IPS-NIHi7 (cell line): ENCODE measurements around the gene RANBP9.
A peak's percentile ranks its signal among the peaks of the same experiment; 100 is the strongest.

ENCODE experiments used
- DNase-seq: peaks from one replicate; pipeline ENCODE4 v3.0.0; 2012; ENCODE audit warnings: mixed read lengths; ENCODE audit errors: extremely low spot score

The RANBP9 gene

GRCh38 chr6:13678255-13678983, 33.2 kb downstream of the RANBP9 start:
- DNase-seq = peak; percentile 23

DNA sequence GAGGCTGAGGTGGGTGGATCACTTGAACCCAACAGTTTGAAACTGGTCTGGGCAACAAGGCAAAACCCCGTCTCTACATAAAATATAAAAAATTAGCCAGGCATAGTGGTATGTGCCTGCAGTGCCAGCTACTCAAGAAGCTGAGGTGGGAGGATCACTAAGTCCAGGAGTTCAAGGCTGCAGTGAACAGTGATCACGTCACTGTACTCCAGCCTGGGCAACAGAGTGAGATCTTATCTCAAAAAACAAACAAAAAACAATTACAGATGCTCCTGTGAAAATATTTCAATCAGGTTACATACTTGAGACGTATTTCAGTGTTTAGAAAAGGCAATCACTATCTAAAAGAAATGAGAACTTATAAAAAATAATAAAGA, 33.8 kb downstream of the RANBP9 start:
- DNase-seq = no peak

GRCh38 chr6:13676551-13677156, 35.0 kb downstream of the RANBP9 start:
- DNase-seq = no peak

- no peak for DNase-seq
Measured at GRCh38 chr6:13674533-13675190, 37.0 kb downstream of the RANBP9 start.

DNA sequence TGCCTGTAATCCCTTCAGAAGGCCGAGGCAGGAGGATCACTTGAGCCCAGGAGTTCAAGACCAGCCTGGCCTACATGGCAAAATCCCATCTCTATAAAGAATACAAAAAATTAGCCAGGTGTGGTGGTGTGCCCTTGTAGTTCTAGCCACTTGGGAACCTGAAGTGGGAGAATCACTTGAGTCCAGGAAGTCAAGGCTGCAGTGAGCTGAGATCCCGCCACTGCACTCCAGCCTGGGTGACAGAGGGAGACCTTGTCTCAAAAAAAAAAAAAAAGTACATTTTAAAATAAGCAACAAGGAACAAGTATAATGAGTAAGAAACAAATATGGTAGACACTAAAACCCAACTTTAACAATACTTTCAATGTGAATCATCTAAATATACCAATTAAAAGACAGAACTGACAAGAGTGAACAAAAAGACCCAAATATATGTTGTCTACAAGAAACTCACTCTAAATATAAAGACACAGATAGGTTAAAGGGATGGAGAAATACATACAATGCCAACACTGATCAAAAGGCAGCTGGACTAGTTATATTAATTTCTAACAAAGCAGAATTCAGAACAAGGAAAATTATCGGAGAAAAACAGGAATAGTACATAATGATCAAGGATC, 37.7 kb downstream of the RANBP9 start:
- no peak for DNase-seq

DNA sequence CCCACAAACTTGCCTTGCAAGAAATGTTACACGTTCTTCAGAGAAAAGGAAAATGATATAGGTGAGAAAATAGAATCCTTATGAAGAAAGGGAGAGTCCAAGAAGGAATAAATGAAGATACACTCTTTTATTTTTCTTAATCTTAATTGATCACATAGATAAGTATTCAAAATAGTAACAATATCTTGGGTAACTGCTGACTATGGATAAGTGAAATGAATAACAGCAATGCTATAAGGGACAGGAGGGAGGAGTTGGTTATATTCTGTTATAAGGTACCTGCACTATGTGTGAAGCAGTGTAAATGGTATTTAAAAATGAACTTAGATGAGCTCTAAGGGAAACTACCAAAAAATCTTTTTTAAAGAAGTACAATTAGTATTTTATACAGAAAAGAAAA, 38.3 kb downstream of the RANBP9 start:
- no peak for DNase-seq

DNA sequence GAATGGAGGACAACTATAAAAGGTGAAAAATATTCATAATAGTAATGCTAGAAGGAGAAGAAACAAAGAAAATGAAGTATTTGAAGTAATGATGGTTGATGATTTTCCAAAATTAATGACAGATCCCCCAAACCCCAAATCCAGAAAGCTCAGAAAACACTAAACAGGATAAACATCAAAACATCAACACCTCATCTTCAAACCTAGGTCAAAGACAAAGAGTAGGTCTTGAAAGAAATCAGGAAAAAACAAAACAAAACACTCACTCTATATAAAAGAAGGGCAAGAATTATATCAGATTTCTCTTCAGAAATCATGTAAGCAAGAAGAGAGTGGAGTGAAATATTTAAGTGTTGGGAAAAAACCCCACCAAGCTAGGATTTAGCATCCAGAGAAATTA, 38.7 kb downstream of the RANBP9 start:
- DNase-seq = no peak

- no peak for DNase-seq
Measured at GRCh38 chr6:13671548-13672127, 40.0 kb downstream of the RANBP9 start.

GRCh38 chr6:13669476-13669875, 42.2 kb downstream of the RANBP9 start:
- no peak for DNase-seq

DNA sequence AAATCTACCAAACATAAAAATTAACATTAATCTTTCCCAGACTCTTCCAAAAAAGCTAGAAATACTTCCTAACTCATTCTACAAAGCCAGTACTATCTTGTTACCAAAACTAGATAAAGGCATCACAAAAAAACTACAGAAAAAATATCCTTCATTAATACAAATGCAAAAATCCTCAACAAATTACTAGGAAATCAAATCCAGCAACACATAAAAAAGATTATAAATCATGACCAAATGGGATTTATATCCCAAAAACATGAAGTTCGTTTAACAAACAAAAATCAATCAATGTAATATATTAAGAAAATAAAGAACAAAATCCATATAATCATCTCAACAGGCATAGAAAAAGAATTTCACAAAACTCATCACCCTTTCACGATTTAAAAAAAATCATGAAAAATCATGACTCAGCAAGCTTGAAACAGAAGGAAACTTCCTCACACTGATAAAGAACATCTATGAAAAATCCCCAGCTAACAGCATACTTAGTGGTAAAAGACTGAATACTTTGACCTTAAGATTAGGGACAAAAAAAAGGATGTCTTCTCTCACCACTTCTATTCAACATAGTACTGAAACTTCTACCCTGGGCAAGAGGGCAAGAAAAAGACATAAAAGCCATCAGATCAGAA, 43.2 kb downstream of the RANBP9 start:
- no peak for DNase-seq

DNA sequence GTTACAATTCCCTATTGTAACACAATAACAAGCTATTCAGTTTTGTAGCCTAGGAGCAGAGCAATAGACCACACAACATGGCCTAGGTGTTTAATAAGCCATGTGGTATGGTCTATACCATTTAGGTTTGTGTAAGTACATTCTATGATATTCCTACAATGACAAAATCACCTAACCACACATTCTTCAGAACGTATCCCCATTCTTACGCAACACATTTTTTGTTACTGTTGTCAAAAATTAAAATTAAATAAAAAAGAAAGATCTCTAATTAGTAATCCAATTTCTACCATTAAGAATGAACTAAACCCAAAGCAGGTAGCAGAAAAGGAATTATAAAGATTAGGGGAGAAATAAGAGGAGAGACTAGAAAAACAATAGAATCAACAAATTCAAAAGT, 44.0 kb downstream of the RANBP9 start:
- DNase-seq = no peak

GRCh38 chr6:13666194-13667105, 45.2 kb downstream of the RANBP9 start:
- no peak for DNase-seq

DNA sequence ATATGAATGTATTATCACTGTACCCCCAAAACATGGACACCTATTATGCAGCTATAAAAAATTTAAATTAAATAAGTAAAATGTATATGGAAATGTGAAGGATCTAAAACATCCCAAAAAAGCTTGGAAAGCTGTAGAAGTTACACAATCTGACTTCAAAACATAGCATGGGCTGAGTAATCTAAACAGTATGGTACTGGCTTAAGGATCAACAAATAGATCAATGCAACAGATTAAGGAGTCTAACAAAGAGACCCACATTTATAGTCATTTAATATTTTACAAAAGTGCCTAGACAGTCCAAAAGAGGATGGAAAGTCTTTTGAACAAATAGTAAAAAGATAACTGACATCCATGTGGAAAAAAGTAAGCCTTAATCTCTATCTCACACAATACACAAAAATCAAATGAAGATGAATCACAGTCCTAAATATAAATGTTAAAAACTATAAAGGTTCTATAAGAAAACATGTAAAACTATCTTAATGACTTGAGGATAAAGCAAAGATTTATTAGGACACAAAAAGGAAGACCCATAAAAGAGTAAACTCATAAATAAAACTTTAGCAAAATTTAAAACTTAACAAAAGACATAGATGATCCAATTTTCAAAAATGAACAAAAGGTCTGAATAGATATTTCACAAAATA, 46.8 kb downstream of the RANBP9 start:
- DNase-seq = no peak

DNA sequence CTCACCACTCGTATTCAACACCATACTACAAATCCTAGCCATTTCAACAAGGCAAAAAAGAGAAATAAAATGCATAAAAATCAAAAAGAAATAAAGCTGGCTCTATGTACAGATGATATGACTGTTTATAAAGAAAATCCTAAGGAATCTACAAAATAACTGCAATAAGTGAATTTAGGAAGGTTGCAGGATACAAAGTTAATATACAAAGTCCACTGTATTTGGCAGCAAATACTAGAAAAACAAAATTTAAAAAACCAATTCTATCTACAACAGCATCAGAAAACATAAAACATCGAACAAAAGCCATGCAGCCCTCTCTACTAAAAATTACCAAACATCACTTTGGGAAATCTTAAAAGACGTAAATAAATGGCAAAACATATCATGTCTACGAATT, 47.6 kb downstream of the RANBP9 start:
- no peak for DNase-seq

DNA sequence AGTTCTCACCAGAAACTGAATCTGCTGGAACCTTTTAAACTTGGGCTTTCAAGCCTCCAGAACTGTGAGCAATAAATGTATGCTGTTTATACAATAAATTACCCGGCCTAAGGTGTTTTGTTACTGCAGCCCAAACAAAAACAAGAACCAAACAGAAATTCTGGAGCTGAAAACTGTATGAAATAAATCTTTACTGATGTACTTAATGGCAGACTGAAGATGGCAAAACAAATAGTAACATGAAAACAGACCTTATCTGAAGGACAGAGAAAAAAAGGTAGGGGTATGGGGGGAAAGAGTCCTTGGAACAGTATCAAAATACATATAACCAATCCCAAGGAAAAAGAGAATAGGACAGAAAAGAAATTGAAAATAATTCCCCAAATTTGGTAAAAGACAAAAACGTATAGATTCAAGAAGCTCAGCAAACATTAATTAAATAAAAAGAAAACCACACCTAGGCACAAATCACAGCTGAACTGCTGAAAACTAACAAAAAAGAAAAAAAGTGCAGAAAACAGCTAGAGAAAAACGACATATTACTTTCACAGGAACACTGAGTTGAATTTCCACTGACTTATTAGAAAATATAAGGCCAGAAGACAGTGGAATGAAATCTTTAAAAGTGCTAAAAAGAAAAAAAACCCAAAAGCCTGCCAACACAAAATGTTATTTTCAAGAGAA, 48.8 kb downstream of the RANBP9 start:
- DNase-seq = no peak

GRCh38 chr6:13661647-13662046, 50.0 kb downstream of the RANBP9 start:
- no peak for DNase-seq

GRCh38 chr6:13660893-13661292, 50.7 kb downstream of the RANBP9 start:
- no peak for DNase-seq

- no peak for DNase-seq
Measured at GRCh38 chr6:13660273-13660672, 51.4 kb downstream of the RANBP9 start.

DNA sequence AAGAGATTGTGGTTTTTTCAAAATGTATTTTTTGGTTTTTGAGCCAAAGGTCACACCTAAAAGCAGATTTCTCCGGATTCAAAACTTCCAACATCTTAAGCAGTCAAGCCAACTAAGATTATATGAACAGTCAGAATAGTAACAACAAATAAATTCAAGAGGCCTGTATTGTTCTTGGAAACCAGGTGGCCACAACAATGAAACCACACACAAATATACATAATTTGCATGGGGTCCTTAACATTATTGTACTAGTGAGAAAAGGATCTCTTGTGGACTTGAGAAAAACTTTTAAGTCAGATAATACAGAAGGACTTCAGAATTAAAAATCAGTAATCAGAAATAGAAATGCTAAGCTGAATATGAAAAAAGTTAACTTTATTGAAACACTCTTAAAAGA, 55.9 kb downstream of the RANBP9 start:
- DNase-seq = no peak

DNA sequence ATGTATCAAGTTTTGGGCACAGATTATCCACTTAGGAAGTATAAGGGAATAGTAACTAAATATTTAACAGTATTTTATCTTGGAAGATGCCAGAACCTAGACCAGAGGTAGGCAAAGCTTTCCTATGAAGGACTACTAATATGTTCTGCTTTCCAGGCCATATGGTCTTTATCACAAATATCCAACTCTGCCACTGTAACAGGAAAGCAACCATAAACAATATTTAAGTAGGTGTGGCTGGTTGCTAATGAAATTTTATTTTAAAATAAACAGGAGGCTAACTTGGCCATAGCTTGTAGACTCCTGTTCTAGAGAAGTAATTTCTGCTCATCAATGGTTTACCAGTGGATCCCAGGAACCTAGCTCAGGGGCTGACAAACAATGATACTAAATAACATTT, 57.1 kb downstream of the RANBP9 start:
- no peak for DNase-seq
